Fibroblast of lung (primary cell): ENCODE data around the gene WNT6.

ENCODE experiments used
- CTCF ChIP-seq, 2 donors: IDR thresholded peaks in 1 of 2; conservative IDR thresholded peaks in 1 of 2; 1 replicate in 1 of 2; 2 replicates in 1 of 2; pipeline ENCODE4 v1.5.1; 2011 to 2012; ENCODE audit warnings: low read length in 2 of 2, control low read depth in 1 of 2, inconsistent platforms in 1 of 2, low read depth in 1 of 2, mild to moderate bottlenecking in 1 of 2
- EZH2 ChIP-seq: IDR thresholded peaks from 2 replicates; pipeline ENCODE4 v1.5.1; 2012; ENCODE audit warnings: low read length, control low read depth, mild to moderate bottlenecking; ENCODE audit errors: missing control alignments

DNA sequence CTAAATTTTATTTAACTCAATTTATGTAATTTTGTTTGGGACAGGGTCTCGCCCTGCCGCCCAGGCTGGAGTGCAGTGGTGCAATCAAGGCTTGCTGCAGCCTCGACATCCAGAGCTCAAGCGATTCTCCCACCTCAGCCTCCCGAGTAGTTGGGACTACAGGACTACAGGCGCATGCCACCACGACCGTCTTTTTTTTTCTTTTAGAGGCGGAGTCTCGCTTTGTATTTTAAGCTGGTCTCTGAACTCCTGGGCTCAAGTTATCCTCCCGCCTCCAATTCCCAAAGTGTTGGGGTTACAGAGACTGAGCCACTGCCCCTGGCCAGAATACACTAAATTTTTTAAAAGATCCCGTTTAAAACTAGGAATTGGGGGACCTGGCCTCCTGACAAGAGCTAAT is 39.5 kb downstream of the WNT6 start:
- TF ChIP-seq CTCF (conservative IDR thresholded peaks at IDR 0.05 in 1 of 2, IDR thresholded peaks at IDR 0.05 in 1 of 2; ENCODE audit: low read depth in 1 of 2, low read length in 2 of 2) (no peak), EZH2 (no peak)
